RWPE2 (cell line): ENCODE measurements around the gene TRIM28.
"Not testable (repeated sequence)": the region's sequence is repeated elsewhere in the genome, so short reads cannot be mapped to it uniquely, and the experiment has no call there.

ENCODE experiments used
- ATAC-seq: fragments of 200-7000 bp; cut with Tn5 transposase; 3 replicates; pipeline ENCODE4 v1.9.1; 2021; ENCODE audit warnings: low read depth
- DNase-seq: peaks from one replicate; pipeline ENCODE4 v3.0.0-alpha.2; 2020; ENCODE audit warnings: low spot score
- H3K27ac ChIP-seq: fragments of 450-650 bp; 2 replicates; pipeline ENCODE4 v1.5.1; 2017; ENCODE audit warnings: mild to moderate bottlenecking; ENCODE audit not compliant: poor library complexity, severe bottlenecking
- H3K27me3 ChIP-seq: fragments of 250-450 bp; sonication (Bioruptor Pico); 2 replicates; pipeline ENCODE4 v1.5.1; 2021; ENCODE audit warnings: mild to moderate bottlenecking, moderate library complexity; ENCODE audit not compliant: insufficient read depth, poor library complexity, severe bottlenecking
- H3K36me3 ChIP-seq: fragments of 250-450 bp; sonication (Bioruptor Pico); 2 replicates; pipeline ENCODE4 v1.5.1; 2020; ENCODE audit warnings: low read depth, mild to moderate bottlenecking, moderate library complexity
- H3K4me1 ChIP-seq: fragments of 250-450 bp; sonication (Bioruptor Pico); 2 replicates; pipeline ENCODE4 v1.5.1; 2021; ENCODE audit warnings: mild to moderate bottlenecking, moderate library complexity; ENCODE audit not compliant: insufficient read depth, poor library complexity, severe bottlenecking
- H3K4me3 ChIP-seq: fragments of 250-450 bp; sonication (Bioruptor Pico); 2 replicates; pipeline ENCODE4 v1.5.1; 2021; ENCODE audit warnings: mild to moderate bottlenecking, moderate library complexity; ENCODE audit not compliant: severe bottlenecking
- H3K9me3 ChIP-seq: fragments of 250-450 bp; sonication (Bioruptor Pico); 2 replicates; pipeline ENCODE4 v1.5.1; 2021; ENCODE audit warnings: mild to moderate bottlenecking, moderate library complexity; ENCODE audit not compliant: severe bottlenecking
- TF ChIP-seq, protein P1 (sequence below): fragments of 450-650 bp; IDR thresholded peaks from one replicate; pipeline ENCODE4 v1.5.1; 2017; ENCODE audit warnings: mild to moderate bottlenecking, moderate library complexity; ENCODE audit not compliant: poor library complexity, severe bottlenecking

Gene TRIM28

GRCh38 chr19:58531034-58531840, 12.6 kb upstream of the TRIM28 start:
- Histone ChIP-seq H3K4me3 (no peak overlapping the region), H3K27ac (no peak overlapping the region), H3K36me3 (no peaks in the 10 kb centered on the region), H3K4me1 (no peaks in the 10 kb centered on the region), H3K27me3 (no peaks in the 10 kb centered on the region), H3K9me3 (no peaks in the 10 kb centered on the region)
- ATAC-seq (no peak), DNase-seq (no peak)
- TF ChIP-seq, protein P1, sequence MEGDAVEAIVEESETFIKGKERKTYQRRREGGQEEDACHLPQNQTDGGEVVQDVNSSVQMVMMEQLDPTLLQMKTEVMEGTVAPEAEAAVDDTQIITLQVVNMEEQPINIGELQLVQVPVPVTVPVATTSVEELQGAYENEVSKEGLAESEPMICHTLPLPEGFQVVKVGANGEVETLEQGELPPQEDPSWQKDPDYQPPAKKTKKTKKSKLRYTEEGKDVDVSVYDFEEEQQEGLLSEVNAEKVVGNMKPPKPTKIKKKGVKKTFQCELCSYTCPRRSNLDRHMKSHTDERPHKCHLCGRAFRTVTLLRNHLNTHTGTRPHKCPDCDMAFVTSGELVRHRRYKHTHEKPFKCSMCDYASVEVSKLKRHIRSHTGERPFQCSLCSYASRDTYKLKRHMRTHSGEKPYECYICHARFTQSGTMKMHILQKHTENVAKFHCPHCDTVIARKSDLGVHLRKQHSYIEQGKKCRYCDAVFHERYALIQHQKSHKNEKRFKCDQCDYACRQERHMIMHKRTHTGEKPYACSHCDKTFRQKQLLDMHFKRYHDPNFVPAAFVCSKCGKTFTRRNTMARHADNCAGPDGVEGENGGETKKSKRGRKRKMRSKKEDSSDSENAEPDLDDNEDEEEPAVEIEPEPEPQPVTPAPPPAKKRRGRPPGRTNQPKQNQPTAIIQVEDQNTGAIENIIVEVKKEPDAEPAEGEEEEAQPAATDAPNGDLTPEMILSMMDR = no peak

DNA sequence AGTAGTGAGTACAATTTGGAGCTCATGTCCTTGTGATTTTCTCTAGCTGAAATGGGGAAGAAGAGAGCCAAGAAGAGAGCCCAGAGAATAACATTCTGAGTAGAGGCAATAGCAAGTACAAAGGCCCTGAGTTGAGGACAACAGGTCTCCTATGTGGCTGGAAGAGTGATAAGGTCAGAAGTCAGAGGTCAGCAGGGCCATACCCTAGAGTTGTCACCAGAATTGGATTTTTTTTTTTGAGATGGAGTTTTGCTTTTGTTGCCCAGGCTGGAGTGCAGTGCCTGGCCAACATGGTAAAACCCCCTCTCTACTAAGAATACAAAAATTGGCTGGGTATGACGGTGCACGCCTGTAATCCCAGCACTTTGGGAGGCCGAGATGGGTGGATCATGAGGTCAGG, 8.0 kb upstream of the TRIM28 start:
- DNase-seq = no peak
- no peaks in the 10 kb centered on the region for H3K36me3 ChIP-seq
- ATAC-seq = no peak
- H3K4me3 ChIP-seq = no peak overlapping the region
- TF ChIP-seq, protein P1 = no peak
- H3K27me3 ChIP-seq = no peaks in the 10 kb centered on the region
- H3K9me3 ChIP-seq = no peaks in the 10 kb centered on the region
- no peaks in the 10 kb centered on the region for H3K4me1 ChIP-seq
- H3K27ac ChIP-seq = no peak overlapping the region

DNA sequence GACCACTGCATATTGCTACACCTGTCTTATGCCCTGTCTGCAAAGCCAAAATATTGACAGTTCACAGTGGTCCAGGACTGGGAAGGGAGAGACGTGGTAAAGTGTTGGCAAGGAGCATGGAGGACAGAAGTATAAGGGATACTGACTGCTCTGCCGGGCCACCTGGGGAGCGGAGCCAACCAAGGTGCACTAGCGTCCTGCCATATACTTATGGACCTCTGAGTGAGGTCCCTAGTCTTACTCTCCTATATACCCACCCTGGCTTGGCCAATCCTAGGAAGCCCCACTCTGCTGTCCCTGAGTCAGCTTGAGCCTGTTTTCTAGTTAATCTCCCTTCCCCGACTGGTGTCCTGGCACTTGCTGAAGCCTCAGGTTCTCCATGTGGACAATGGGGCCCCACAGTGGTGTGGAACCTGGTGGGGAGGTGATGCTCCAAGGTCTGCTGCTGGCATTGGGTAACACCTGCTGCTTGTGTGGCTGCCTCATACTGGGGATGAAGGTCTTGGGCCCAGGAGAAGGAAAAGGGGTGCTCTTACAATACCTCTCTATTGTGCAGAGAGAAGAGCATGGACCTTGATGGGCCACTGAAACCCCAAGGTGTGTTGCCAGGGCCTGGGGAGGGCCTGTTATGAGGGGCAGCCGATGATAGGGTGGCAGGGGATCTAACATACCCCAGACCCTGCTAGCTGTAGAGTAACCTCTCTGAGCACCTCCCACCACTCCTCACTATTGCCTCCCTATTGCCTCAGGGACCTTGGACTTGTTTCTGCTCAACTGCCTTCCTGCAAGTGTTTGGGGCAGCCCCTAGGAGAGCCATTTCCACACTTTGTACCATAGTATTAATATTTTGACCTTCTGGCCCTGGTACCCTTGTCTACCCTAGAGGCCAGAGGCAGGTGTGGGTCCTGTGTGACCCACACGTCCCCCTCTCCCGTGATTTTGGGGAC, 6.7 kb upstream of the TRIM28 start:
- Histone ChIP-seq H3K4me1 (no peaks in the 10 kb centered on the region), H3K27ac (no peak overlapping the region), H3K9me3 (no peaks in the 10 kb centered on the region), H3K27me3 (no peaks in the 10 kb centered on the region), H3K36me3 (no peaks in the 10 kb centered on the region), H3K4me3 (no peak overlapping the region)
- TF ChIP-seq, protein P1 = no peak
- DNase-seq (no peak), ATAC-seq (peak; percentile 25; the same call in 2 of the 3 replicates)

- TF ChIP-seq, protein P1 = no peak
- H3K27me3 ChIP-seq = no peaks in the 10 kb centered on the region
- H3K9me3 ChIP-seq = no peaks in the 10 kb centered on the region
- H3K27ac ChIP-seq = no peak overlapping the region
- no peaks in the 10 kb centered on the region for H3K4me1 ChIP-seq
- peak; percentile 54; the same call in 2 of the 3 replicates for ATAC-seq
- DNase-seq = no peak
- no peak overlapping the region for H3K4me3 ChIP-seq
- H3K36me3 ChIP-seq = no peaks in the 10 kb centered on the region
These were observed 5.4 kb upstream of the TRIM28 start for GRCh38 chr19:58538257-58539168.

DNA sequence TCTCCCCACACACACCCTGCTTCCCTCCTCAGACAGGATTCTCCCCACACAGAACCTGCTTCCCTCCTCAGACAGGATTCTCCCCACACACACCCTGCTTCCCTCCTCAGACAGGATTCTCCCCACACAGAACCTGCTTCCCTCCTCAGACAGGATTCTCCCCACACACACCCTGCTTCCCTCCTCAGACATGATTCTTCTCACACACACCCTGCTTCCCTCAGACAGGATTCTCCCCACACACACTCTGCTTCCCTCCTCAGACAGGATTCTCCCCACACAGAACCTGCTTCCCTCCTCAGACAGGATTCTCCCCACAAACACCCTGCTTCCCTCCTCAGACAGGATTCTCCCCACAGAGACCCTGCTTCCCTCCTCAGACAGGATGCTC, 4.7 kb upstream of the TRIM28 start:
- not testable (repeated sequence) for H3K27ac ChIP-seq, DNase-seq, H3K9me3 ChIP-seq, H3K27me3 ChIP-seq, H3K4me1 ChIP-seq, H3K4me3 ChIP-seq, H3K36me3 ChIP-seq, ATAC-seq

DNA sequence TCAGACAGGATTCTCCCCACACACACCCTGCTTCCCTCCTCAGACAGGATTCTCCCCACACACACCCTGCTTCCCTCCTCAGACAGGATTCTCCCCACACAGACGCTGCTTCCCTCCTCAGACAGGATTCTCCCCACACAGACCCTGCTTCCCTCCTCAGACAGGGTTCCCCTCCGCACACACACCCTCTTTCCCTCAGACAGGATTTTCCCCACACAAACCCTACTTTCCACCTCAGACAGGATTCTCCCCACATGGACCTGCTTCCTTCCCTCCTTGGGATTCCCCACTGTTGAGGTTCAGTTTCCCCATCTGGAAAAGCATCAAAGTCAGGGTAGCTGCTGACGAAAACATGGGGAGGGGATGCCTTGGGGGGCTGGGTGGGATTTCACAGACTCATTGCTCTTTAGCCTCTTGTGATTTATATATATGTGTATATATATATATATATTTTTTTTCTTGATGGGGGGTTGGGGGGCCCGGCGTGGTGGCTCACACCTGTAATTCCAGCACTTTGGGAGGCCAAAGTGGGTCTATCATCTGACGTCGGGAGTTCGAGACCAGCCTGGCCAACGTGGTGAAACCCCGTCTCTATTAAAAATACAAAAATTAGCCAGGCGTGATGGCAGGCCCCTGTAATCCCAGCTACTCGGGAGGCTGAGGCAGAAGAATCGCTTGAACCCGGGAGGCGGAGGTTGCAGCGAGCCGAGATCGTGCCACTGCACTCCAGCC, 1.1 kb upstream of the TRIM28 start:
- not testable (repeated sequence) for DNase-seq, H3K9me3 ChIP-seq, ATAC-seq, H3K27me3 ChIP-seq, H3K4me3 ChIP-seq, H3K4me1 ChIP-seq
- peaks cover 28% of the 10 kb centered on the region for H3K36me3 ChIP-seq
- H3K27ac ChIP-seq = peak overlapping the region; percentile 80
